ENCODE data around the gene CEP164.

DNA sequence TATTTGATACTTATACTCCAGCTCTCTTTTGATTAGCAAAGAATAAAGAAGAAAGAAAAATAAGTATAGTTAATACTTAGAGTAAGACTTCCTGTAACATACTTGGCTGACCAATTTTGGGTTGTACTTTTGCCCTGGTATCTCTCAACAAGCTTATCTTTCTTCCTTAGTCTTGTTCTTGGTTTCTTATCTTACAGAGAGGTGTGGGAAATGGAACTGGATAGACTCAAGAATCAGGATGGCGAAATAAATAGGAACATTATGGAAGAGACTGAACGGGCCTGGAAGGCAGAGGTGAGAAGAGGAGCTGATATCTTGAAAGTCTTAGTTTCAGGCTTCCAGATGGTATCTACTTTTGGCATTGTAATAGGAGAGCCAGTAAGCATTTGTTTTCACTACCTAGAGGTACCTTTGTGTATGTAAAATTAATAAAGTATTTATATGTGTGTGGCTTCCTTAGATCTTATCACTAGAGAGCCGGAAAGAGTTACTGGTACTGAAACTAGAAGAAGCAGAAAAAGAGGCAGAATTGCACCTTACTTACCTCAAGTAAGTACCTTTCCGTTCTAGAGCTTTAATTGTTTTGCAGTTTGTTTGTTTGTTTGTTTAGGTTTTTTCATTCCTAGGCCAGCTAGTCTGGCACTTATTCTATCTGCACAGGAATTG, 47.8 kb upstream of the CEP164 start:
- TF ChIP-seq CREB1 (CRISPR knock-in tag; IDR thresholded peaks at IDR 0.05), result no peak
- TF ChIP-seq, protein P1, sequence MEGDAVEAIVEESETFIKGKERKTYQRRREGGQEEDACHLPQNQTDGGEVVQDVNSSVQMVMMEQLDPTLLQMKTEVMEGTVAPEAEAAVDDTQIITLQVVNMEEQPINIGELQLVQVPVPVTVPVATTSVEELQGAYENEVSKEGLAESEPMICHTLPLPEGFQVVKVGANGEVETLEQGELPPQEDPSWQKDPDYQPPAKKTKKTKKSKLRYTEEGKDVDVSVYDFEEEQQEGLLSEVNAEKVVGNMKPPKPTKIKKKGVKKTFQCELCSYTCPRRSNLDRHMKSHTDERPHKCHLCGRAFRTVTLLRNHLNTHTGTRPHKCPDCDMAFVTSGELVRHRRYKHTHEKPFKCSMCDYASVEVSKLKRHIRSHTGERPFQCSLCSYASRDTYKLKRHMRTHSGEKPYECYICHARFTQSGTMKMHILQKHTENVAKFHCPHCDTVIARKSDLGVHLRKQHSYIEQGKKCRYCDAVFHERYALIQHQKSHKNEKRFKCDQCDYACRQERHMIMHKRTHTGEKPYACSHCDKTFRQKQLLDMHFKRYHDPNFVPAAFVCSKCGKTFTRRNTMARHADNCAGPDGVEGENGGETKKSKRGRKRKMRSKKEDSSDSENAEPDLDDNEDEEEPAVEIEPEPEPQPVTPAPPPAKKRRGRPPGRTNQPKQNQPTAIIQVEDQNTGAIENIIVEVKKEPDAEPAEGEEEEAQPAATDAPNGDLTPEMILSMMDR (IDR thresholded peaks at IDR 0.05), result no peak
- TF ChIP-seq, protein P2, sequence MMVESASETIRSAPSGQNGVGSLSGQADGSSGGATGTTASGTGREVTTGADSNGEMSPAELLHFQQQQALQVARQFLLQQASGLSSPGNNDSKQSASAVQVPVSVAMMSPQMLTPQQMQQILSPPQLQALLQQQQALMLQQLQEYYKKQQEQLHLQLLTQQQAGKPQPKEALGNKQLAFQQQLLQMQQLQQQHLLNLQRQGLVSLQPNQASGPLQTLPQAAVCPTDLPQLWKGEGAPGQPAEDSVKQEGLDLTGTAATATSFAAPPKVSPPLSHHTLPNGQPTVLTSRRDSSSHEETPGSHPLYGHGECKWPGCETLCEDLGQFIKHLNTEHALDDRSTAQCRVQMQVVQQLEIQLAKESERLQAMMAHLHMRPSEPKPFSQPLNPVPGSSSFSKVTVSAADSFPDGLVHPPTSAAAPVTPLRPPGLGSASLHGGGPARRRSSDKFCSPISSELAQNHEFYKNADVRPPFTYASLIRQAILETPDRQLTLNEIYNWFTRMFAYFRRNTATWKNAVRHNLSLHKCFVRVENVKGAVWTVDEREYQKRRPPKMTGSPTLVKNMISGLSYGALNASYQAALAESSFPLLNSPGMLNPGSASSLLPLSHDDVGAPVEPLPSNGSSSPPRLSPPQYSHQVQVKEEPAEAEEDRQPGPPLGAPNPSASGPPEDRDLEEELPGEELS (CRISPR knock-in tag; IDR thresholded peaks at IDR 0.05), result no peak
- TF ChIP-seq, protein P3, sequence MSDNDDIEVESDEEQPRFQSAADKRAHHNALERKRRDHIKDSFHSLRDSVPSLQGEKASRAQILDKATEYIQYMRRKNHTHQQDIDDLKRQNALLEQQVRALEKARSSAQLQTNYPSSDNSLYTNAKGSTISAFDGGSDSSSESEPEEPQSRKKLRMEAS (CRISPR knock-in tag; IDR thresholded peaks at IDR 0.05), result no peak
- no peak for TF ChIP-seq ELF4 (CRISPR knock-in tag; IDR thresholded peaks at IDR 0.05; ENCODE audit: low read depth)
- TF ChIP-seq IRF2 (CRISPR knock-in tag; IDR thresholded peaks at IDR 0.05; ENCODE audit: borderline replicate concordance, low read depth), result no peak
- TF ChIP-seq MYBL2 (CRISPR knock-in tag; IDR thresholded peaks at IDR 0.05), result no peak
- no peak for TF ChIP-seq TP53 (CRISPR knock-in tag; IDR thresholded peaks at IDR 0.05)
- TF ChIP-seq, protein P4, sequence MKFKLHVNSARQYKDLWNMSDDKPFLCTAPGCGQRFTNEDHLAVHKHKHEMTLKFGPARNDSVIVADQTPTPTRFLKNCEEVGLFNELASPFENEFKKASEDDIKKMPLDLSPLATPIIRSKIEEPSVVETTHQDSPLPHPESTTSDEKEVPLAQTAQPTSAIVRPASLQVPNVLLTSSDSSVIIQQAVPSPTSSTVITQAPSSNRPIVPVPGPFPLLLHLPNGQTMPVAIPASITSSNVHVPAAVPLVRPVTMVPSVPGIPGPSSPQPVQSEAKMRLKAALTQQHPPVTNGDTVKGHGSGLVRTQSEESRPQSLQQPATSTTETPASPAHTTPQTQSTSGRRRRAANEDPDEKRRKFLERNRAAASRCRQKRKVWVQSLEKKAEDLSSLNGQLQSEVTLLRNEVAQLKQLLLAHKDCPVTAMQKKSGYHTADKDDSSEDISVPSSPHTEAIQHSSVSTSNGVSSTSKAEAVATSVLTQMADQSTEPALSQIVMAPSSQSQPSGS (CRISPR knock-in tag; IDR thresholded peaks at IDR 0.05; ENCODE audit: borderline replicate concordance, low read depth), result no peak
- no peak for TF ChIP-seq ZNF121 (CRISPR knock-in tag; IDR thresholded peaks at IDR 0.05)
- TF ChIP-seq NR3C1 (CRISPR knock-in tag; conservative IDR thresholded peaks at IDR 0.05; ENCODE audit: low read depth), result no peak
- no peak for TF ChIP-seq RELA (CRISPR knock-in tag; IDR thresholded peaks at IDR 0.05; ENCODE audit: borderline replicate concordance)
- TF ChIP-seq, protein P5, sequence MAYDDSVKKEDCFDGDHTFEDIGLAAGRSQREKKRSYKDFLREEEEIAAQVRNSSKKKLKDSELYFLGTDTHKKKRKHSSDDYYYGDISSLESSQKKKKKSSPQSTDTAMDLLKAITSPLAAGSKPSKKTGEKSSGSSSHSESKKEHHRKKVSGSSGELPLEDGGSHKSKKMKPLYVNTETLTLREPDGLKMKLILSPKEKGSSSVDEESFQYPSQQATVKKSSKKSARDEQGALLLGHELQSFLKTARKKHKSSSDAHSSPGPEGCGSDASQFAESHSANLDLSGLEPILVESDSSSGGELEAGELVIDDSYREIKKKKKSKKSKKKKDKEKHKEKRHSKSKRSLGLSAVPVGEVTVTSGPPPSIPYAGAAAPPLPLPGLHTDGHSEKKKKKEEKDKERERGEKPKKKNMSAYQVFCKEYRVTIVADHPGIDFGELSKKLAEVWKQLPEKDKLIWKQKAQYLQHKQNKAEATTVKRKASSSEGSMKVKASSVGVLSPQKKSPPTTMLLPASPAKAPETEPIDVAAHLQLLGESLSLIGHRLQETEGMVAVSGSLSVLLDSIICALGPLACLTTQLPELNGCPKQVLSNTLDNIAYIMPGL (CRISPR knock-in tag; IDR thresholded peaks at IDR 0.05), result no peak
